ENCODE measurements around the gene MT1F.

Gene MT1F

GRCh38 chr16:56626685-56627084, 31.1 kb upstream of the MT1F start:
- TF ChIP-seq, protein P1, sequence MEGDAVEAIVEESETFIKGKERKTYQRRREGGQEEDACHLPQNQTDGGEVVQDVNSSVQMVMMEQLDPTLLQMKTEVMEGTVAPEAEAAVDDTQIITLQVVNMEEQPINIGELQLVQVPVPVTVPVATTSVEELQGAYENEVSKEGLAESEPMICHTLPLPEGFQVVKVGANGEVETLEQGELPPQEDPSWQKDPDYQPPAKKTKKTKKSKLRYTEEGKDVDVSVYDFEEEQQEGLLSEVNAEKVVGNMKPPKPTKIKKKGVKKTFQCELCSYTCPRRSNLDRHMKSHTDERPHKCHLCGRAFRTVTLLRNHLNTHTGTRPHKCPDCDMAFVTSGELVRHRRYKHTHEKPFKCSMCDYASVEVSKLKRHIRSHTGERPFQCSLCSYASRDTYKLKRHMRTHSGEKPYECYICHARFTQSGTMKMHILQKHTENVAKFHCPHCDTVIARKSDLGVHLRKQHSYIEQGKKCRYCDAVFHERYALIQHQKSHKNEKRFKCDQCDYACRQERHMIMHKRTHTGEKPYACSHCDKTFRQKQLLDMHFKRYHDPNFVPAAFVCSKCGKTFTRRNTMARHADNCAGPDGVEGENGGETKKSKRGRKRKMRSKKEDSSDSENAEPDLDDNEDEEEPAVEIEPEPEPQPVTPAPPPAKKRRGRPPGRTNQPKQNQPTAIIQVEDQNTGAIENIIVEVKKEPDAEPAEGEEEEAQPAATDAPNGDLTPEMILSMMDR (IDR thresholded peaks at IDR 0.05; ENCODE audit: extremely low read depth, insufficient read depth, missing control alignments) = no peak
- DNase-seq (ENCODE audit: low spot score) = no peak
- in situ Hi-C loops (cut with MboI; ENCODE audit: low pct_unique_long_range_greater_than_20kb, low sequenced_read_pairs, unreplicated experiment) = no loop called here

DNA sequence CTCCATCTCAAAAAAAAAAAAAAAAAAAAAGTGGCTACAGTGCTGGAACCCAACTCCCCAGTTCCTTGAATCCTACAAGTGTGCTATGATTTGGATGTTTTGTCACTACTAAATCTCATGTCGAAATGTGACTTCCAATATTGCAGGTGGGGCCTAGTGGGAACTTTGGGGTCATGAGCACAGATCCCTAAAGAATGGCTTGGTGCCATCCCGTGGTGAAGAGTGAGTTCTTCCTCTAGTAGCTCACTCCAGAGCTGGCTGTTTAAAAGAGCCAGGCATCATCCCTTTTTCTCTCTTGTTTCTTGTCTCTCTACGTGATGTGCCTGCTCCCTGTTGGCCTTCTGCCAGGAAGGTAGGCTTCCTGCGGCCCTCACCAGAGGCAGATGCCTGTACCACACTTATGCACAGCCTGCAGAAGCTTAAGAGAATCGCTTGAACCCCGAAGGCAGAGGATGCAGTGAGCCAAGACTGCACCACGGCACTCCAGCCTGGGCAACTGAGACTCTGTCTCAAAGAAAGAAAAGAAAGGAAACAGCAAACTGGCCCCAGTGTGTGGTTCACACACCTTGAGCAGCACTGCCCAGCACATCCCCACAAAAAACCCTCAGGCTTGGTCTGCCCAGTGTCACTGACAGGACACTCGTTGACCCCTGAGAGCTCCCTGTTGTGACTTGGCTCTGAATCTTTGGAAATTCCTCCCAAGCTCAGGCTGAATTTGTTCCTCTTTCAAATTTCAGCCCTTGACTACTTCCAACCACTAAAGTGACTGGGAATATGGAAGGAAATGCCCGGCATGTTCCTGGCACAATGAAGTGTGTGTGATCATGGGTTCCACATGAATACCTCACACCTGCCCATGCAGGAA, 29.0 kb upstream of the MT1F start:
- no peak for DNase-seq (ENCODE audit: low spot score)
- TF ChIP-seq, protein P1 (IDR thresholded peaks at IDR 0.05; ENCODE audit: extremely low read depth, insufficient read depth, missing control alignments) = no peak
- in situ Hi-C loops (cut with MboI; ENCODE audit: low pct_unique_long_range_greater_than_20kb, low sequenced_read_pairs, unreplicated experiment) = no loop called here

DNA sequence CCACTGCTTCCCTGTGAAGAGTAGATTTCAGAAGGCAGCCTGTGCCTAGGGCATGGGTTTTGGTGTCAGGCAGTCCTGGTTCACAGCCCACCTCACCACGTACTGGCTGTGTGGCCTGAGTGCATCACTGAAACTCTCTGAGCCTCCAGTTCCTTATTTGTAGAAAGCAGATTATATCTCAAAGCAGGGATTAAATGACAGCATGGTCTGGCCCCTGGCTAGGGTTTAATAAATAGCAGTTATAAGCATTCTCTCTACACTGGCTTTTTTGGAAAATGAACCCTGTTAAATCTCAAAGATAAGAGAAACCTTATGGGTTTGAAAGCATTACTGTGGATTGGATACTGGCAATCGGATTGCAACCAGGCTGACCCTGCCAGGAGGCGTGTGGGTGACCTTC, 28.2 kb upstream of the MT1F start:
- in situ Hi-C loops (cut with MboI; ENCODE audit: low pct_unique_long_range_greater_than_20kb, low sequenced_read_pairs, unreplicated experiment) = no loop called here
- TF ChIP-seq, protein P1 (IDR thresholded peaks at IDR 0.05; ENCODE audit: extremely low read depth, insufficient read depth, missing control alignments) = no peak

GRCh38 chr16:56630134-56630533, 27.6 kb upstream of the MT1F start:
- TF ChIP-seq, protein P1 (IDR thresholded peaks at IDR 0.05; ENCODE audit: extremely low read depth, insufficient read depth, missing control alignments) = no peak
- in situ Hi-C loops (cut with MboI; ENCODE audit: low pct_unique_long_range_greater_than_20kb, low sequenced_read_pairs, unreplicated experiment) = no loop called here
- peak; percentile 82 for DNase-seq (ENCODE audit: low spot score)

More for the DNA sequence above, 28.2 kb upstream of the MT1F start:
- DNase-seq (ENCODE audit: low spot score) = no peak

GRCh38 chr16:56631197-56631596, 26.6 kb upstream of the MT1F start:
- TF ChIP-seq, protein P1 (IDR thresholded peaks at IDR 0.05; ENCODE audit: extremely low read depth, insufficient read depth, missing control alignments) = no peak
- DNase-seq (ENCODE audit: low spot score) = no peak
- in situ Hi-C loops (cut with MboI; ENCODE audit: low pct_unique_long_range_greater_than_20kb, low sequenced_read_pairs, unreplicated experiment) = no loop called here

- in situ Hi-C loops (cut with MboI; ENCODE audit: low pct_unique_long_range_greater_than_20kb, low sequenced_read_pairs, unreplicated experiment) = no loop called here
- TF ChIP-seq, protein P1 (IDR thresholded peaks at IDR 0.05; ENCODE audit: extremely low read depth, insufficient read depth, missing control alignments) = no peak
- DNase-seq (ENCODE audit: low spot score) = no peak
Measured at GRCh38 chr16:56631832-56632155, 26.0 kb upstream of the MT1F start.
